ENCODE results near the gene NOC4L.
"Not testable (repeated sequence)": the region's sequence is repeated elsewhere in the genome, so short reads cannot be mapped to it uniquely, and the experiment has no call there.

The NOC4L gene

DNA sequence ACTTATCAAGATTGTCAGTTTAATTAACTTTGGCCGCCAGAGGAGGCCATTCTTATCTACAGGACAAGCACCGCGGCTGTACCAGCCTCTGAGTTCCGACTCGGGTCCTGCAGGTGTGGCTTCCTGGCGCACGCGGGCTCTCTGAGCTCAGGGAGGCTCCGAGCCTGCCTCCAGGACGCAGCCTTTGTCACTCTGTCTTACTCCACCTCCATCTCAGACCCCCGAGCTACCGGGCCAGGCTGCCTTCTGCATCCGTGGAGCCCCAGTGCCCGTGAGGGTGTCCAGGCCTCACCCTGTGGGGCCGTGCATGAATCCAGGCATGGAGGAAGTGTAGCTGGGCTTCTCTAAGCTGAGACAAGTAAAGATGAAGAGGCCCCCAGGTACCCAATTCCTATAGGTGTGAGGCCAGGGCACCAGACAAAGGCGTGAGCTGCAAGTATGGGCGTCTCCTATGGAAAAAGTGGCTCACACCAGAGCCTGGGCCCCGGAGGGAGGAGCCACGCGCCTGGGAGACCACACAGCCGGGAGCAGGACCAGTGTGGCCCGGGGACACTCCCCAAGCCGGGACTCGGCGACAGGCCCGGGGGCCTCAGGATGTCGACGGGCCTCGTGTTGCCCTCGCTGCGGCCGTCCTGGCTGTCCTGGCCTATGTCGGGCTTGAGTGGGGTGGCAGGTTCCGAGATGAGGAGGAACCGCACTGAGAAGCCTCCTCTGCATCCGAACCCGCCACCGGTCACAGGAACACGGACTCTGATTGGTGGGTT is 42.8 kb downstream of the NOC4L start:
- DNase-seq: no peak

DNA sequence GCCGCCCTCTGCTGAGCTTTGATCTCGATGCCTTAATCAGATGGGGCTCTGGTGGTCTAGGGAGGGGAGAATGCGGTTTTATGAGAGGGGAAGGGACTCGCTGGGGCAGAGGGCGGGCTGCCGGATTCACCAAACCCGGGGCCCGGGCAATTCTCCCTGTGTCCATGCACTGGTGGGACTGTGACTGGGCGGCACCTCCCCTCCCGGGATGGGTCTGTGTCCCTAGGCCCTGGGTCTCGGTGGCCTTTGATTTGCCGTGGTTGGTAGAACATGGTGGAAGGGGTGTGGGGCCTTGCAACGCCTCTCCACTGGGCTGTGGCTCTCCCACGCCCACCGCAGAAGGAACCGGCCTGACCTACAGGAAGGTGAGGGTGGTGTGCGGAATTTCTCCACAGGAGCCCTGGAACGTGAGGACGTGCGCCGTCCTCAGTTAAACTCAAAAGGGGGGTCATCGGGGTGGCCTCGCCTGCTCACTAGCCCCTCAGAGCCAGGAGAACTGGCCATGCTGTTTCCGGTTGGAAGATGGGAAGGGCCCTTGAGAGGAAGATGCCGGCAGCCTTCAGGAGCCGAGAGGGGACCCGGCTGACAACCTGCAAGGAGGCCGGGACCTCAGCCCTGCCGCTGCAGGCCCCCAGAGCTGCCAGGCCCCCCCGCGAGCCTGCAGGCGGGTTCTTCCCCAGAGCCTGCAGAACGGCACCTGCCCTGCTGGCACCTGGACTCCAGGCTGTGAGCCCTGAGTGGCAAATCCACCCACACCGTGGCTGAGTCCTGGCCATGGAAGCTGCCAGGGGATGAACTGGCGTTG is 43.6 kb downstream of the NOC4L start:
- no peak for DNase-seq

DNA sequence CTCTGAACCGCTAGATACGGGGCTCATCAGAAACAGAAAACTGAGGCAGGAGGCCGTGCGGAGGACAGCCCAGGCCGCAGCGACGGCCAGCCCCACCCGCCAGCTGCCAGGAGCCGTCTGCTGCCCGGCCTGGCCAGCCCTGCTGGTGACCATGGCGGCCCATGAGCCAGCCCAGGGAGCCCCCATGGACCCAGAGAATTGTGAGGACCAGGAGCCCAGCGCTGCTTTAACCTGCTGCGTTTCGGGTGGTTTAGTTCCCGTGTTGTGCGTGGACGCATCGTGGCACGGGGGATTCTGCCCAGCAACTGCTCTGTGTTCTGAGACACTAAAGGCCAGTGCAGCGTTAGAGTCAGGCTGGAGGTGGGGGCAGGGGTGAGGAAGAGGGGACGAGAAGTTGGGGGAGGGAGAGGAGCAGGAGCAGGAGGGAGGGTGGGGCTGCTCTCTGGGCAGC is 44.2 kb downstream of the NOC4L start:
- no peak for DNase-seq

- DNase-seq: no peak
These were observed 44.7 kb downstream of the NOC4L start for GRCh38 chr12:132188916-132189325.

DNA sequence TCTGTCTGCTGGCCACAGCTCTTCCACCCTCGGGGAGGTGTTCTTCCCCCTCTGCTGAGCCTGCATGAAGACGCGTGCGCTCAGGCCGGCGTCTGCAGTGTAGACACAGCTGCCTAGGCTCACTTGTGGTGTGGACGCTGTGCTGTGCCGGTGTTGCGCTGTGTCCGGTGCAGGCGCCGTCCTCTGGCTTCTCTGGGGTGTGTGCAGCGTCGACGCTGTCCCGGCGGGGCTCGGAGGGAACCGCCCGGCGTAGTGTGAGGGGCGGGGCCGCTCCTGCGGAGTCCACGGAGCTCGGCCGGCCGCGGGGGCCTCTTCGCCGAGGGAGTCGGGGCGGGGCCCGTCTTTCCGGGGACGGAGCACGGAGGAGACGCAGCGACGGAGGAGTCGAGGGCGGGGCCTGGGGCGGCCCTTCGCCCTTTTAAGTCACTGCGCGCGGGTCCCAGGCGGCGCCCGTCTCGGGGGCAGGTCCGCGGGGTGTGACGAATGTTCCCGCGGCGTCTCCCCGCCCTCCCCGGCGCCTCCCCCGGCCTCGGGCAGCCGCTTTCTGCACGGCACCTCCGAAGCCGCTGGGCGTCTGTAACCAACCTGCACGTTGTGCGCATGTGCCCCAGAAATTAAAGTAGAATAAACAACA is 45.2 kb downstream of the NOC4L start:
- no peak for DNase-seq

- DNase-seq: no peak
These were observed 45.9 kb downstream of the NOC4L start for GRCh38 chr12:132190012-132190755.

DNA sequence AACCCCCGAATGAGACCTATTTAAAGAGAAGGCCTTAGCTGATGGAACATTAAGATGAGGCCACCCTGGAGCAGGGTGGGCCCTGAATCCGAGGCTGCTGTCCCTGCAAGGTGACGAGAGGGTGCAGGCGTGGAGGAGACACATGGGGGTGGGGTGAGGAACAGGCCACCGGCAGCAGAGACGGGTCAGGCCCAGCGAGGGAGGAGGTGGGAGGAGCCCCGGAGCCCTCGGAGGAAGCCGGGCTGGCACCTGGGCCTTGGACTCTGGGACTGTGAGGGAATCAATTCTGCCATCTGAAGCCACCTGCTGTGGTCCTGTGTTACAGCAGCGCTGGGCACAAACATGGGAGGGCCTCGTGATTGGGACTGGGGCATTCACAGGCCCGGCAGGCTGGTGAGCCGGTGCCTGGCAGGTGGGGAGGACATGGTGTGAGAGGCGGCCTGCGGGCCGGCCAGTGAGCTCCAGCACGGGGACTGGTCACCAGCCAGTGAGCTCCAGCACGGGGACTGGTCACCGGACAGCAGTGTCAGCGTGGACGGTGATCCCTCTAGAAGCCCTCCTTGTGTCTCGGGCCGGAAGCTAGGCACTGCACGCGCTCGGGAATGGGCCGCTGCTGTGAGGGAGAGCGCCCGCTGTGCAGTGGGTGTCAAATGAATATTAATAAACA is 46.7 kb downstream of the NOC4L start:
- DNase-seq: no peak

DNA sequence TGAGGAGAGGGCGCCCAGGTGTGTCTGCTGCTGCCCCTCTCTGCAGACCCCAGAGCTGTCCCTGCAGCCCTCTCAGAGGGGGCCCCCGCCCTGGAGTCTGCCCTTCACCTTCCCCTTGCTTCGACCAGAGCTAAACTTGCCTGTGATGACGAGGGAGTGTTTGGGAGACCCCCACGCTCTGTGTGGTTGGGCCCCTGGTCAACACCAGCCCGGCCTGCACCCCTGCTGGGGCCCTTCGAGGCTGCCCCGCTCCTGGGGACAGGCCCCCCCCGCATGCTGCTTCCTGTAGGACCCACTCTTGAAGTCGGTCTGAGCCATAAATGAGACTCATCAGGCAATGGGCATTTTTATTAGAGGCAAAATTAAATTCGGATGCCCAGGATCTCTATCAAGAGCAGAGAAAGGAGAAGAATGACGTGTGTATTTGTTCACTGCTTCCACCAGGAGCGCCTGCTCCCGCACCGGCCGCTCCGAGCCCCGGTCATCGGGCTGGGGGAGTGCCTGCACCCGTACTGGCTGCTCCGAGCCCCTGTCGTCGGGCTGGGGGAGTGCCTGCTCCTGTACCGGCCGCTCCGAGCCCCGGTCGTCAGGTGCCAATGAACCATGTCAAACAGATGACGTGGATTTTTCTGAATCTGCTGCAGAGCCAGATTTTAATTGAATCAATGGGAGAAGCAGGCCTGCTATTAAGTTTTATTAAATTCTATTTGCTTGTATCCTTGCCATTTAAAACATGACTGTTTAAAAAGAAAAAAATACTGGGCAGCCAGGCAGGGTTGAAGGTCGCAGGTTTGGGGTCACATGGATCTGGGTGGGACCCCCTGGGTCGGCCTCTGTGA is 47.7 kb downstream of the NOC4L start:
- no peak for DNase-seq

- no peak for DNase-seq
These were observed 49.8 kb downstream of the NOC4L start for GRCh38 chr12:132194056-132194455.

DNA sequence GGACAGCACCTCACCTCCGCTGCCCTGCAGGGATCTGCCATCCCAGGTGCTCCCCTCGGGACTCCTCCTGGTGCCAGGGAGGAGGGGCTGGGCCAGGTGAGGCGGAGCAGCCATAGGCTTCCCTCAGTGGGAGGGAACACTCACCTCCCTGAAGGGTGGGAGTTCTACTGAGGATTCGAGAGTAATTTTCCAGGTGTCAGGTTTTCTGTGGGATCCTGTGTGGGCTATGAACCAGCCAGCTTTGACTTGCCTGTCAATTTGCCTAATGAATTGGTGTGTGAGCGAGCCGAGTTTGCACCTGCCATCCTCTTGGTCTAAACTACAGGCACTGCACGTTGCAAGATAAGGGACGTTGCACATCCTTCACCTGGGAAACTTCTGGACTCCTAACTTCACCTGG is 50.3 kb downstream of the NOC4L start:
- no peak for DNase-seq

GRCh38 chr12:132195242-132195641 is 51.0 kb downstream of the NOC4L start:
- not testable (repeated sequence) for DNase-seq

DNA sequence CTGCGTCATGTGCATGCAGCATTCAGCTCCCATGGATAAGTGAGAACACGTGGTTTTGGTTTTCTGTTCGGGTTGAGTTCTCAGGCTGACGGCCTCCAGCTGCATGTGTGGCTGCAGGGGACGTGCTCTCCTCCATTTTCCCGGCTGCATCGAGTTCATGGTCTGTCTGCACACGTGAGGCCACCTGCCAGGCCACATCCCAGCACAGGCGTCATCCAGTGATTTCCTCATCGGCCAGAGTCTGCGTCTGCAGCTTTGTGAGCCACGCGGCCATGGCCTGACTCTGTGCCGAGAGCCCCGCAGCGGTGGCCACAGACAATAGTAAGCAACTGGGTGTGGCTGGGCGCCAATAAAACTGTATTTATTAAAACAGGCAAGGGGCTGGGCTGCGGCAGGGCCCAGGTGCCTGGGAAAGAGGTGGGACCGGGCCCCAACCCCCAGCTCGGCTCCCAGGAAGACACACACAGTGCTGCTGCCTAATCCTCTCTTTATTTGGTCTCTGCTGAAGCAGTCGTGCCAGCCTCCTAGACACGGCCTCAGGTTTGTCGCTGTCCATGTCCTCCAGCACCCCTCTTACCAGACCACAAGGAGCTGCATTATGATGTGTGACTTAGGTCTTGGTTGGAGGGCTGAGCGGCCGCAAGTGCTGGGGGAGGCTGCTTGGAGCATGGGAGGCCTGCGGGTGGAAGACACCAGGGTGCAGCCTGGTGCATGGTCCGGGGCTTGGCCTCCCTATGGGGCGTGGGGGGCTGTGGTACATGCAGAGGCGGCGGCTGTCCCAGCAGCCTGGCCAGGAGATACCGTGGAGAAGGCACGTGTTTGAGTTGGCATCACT is 52.0 kb downstream of the NOC4L start:
- no peak for DNase-seq

GRCh38 chr12:132196873-132197390 is 52.7 kb downstream of the NOC4L start:
- no peak for DNase-seq

GRCh38 chr12:132197581-132198354 is 53.5 kb downstream of the NOC4L start:
- DNase-seq: no peak

DNA sequence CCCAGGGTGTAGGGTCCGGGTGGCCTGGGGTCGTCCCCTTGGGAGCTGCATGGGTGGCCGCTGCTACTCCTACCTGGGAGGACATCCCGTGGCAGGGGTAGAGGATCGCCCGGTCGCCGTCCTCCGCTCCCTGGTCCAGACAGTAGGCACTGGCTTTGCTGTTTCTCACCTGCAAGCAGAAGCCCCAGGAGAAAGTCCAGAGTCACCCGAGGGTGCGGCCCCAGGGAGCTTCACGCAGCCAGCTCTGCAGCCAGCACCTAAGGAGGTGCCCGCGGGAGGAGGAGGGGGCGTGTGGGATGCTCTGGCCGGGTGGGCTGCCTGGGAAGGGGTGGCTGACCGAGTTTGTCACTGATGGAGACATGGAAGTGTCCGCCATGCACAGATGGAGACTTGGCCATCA is 54.8 kb downstream of the NOC4L start:
- no peak for DNase-seq

DNA sequence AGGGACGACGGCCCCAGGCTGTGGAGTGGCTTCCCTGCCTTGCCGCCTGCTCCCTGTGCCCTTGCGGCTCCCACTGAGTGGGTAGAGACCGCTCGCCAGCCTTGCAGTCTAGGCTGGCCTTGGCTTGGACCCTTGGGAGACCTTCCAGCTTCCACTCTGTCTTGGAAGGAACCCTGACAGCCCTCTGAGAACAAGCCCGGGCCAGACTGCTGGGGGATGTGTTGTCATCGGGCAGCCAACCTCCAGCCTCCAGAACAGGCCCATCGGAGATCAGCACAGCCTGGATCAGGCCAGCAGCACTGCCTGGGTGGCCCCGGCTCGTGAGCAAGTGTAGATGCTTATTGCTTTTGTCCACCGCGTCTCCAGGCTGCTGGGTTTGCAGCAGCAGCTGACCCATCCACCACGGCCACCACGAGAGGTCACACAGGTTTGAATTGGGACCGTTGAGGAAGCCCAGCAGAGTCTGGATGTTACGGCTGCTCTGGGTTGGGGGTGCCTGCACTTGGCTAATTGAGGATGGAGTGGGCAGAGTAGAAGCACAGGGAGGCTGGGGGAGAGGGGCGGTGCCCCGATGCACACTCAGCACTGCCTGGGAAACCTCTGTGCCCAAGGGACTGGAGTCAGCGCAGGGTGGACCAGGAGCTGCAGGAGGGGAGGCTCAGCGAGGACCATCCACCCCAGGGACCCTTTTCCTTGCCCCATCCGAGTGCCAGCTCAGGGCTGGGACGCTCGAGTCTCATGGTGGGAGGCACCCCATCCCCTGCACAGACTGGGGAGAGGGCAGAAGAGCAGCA is 55.5 kb downstream of the NOC4L start:
- no peak for DNase-seq

DNA sequence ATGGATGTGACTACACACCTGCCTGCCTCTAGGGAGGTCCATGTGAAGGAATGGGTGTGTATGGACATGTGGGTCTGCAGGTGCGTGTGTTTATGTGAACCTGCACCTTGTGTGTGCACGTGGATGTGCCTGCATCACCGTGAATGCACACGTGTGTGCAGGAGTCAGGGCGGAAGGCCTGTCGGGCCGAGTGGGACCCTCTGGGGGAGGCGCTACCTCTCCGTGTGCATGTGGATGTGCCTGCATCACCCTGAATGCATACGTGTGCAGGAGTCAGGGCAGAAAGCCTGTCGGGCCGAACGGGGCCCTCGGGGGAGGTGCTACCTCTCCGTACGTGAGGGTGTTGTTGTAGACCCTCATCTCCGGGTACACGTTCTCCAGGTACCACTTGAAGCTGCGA is 56.5 kb downstream of the NOC4L start:
- DNase-seq: no peak

- no peak for DNase-seq
These were observed 57.3 kb downstream of the NOC4L start for GRCh38 chr12:132201391-132202120.
